ENCODE results near the gene LBR. TPM values are rescaled to one million over a fixed set of nuclear protein-coding genes. Genes with fewer than 3 reads are reported as not detected.
A peak's percentile ranks its signal among the peaks of the same experiment; 100 is the strongest.

LBR gene
- total RNA-seq, 4 donors from 2014 or later = 16.5 to 19.8 (median 18.5) TPM

DNA sequence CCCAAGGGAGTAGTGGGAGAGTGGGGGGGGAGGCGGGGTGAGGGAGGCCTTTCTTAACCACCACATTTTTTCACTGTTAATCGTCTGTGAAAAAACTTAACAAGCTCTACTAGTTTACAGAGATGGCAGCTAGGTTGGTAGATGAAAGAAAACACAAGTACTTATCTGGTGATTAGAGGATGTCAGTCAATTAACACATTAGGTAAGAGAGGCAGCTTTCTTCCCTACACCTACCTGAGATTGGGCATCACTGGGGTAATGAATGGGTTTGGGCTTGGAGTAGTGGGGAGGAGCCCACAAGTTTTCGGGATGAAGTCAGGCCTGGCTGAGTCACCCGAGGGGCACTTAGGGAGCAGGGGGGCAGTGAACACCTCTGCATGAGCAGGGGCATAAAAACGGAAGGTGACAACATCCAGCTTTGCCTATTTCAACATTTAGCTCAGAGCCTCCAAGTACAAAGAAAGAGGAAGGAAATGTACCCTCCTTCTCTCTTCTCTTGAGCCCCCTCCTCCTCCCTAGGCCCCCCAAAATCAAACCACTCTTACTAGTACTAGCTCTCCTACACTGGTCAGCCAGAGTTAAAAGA, 2.5 kb downstream of the LBR start:
- Histone ChIP-seq H3K27me3 (no peaks in the 10 kb centered on the region), H3K4me3 (no peak overlapping the region), H3K27ac (no peak overlapping the region), H3K9me3 (no peaks in the 10 kb centered on the region), H3K4me1 (peaks cover 19 to 35% of the 10 kb centered on the region in 2 donors), H3K36me3 (no peaks in the 10 kb centered on the region)
- in situ Hi-C loops (cut with MboI; ENCODE audit: low sequenced_read_pairs in 4 of 4) = no loop called here
- intact Hi-C loops (cut with DNase I; ENCODE audit: low total_unique reads) = loop anchor here (5.0 kb wide), 2 partner anchors 232 to 637 kb away; partner anchors contain the start of gene H3-3A
- TF ChIP-seq, protein P1, sequence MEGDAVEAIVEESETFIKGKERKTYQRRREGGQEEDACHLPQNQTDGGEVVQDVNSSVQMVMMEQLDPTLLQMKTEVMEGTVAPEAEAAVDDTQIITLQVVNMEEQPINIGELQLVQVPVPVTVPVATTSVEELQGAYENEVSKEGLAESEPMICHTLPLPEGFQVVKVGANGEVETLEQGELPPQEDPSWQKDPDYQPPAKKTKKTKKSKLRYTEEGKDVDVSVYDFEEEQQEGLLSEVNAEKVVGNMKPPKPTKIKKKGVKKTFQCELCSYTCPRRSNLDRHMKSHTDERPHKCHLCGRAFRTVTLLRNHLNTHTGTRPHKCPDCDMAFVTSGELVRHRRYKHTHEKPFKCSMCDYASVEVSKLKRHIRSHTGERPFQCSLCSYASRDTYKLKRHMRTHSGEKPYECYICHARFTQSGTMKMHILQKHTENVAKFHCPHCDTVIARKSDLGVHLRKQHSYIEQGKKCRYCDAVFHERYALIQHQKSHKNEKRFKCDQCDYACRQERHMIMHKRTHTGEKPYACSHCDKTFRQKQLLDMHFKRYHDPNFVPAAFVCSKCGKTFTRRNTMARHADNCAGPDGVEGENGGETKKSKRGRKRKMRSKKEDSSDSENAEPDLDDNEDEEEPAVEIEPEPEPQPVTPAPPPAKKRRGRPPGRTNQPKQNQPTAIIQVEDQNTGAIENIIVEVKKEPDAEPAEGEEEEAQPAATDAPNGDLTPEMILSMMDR (IDR thresholded peaks at IDR 0.05 in 4 of 5, conservative IDR thresholded peaks at IDR 0.05 in 1 of 5) = no peak
- TF ChIP-seq POLR2A (IDR thresholded peaks at IDR 0.05) = no peak
- DNase-seq (no peak), ATAC-seq (no peak)

DNA sequence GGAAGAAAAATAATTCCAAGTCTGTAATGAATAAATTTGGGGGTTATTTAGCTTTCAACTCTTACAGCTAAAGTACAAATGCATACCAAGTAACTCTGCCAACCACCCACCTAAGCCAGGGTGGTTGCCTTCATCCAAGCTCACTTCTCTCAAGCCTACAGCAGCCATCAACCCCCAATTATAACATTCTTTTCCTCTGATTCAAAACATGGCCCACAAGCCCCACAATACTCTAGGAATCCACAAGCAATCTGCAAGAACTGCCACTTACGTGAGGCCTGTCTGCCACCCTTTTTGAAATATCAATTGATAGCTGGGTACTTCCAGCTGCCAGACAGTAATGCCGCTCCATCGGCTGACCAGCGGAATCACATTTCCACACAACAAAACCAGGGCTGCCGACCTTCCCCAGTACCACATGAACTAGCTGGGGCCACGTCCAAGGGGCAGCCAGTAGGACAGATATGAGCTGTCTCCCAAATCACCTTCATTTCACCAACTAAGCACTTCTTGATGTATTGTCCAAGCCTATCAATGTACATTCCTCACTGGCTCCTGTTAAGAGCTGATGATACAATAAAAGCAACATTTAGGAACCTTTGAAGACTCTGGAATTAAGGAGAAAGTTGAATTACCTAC, 3.2 kb downstream of the LBR start:
- in situ Hi-C loops (cut with MboI; ENCODE audit: low sequenced_read_pairs in 4 of 4) = no loop called here
- TF ChIP-seq, protein P1 (IDR thresholded peaks at IDR 0.05 in 4 of 5, conservative IDR thresholded peaks at IDR 0.05 in 1 of 5) = no peak
- TF ChIP-seq POLR2A (IDR thresholded peaks at IDR 0.05) = no peak
- H3K27me3 ChIP-seq = no peaks in the 10 kb centered on the region
- H3K4me1 ChIP-seq = peaks cover 19 to 35% of the 10 kb centered on the region in 2 donors
- no peaks in the 10 kb centered on the region for H3K9me3 ChIP-seq
- DNase-seq (no peak), ATAC-seq (no peak)
- no peaks in the 10 kb centered on the region for H3K36me3 ChIP-seq
- H3K27ac ChIP-seq = no peak overlapping the region
- no peak overlapping the region for H3K4me3 ChIP-seq
- intact Hi-C loops (cut with DNase I; ENCODE audit: low total_unique reads) = loop anchor here (5.0 kb wide), 2 partner anchors 233 to 638 kb away; partner anchors contain the start of gene H3-3A

DNA sequence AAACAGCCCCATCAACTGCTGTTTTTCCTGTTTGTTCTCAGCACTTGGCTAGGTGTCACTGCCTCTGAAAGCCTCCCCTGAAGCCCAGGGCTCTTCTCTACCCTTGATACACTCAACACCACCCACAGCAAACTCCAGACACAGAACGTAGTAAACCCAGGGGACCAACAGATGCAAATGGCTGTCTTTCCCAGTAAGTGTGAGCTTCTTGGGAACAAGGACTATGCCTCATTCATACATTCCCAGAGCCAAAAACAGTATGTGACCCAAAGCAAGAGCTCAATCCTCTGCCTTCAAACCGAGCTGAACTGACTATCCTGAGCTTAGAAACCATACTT, 4.4 kb downstream of the LBR start:
- Histone ChIP-seq H3K27me3 (no peaks in the 10 kb centered on the region), H3K4me1 (peaks cover 19 to 28% of the 10 kb centered on the region in 2 donors), H3K4me3 (no peak overlapping the region), H3K36me3 (peaks cover 0 to 11% of the 10 kb centered on the region in 2 donors), H3K9me3 (no peaks in the 10 kb centered on the region), H3K27ac (no peak overlapping the region)
- TF ChIP-seq, protein P1 (IDR thresholded peaks at IDR 0.05 in 4 of 5, conservative IDR thresholded peaks at IDR 0.05 in 1 of 5) = no peak
- no peak for TF ChIP-seq POLR2A (IDR thresholded peaks at IDR 0.05)
- intact Hi-C loops (cut with DNase I; ENCODE audit: low total_unique reads) = no loop called here
- in situ Hi-C loops (cut with MboI; ENCODE audit: low sequenced_read_pairs in 4 of 4) = no loop called here
- no peak for DNase-seq
- no peak for ATAC-seq

DNA sequence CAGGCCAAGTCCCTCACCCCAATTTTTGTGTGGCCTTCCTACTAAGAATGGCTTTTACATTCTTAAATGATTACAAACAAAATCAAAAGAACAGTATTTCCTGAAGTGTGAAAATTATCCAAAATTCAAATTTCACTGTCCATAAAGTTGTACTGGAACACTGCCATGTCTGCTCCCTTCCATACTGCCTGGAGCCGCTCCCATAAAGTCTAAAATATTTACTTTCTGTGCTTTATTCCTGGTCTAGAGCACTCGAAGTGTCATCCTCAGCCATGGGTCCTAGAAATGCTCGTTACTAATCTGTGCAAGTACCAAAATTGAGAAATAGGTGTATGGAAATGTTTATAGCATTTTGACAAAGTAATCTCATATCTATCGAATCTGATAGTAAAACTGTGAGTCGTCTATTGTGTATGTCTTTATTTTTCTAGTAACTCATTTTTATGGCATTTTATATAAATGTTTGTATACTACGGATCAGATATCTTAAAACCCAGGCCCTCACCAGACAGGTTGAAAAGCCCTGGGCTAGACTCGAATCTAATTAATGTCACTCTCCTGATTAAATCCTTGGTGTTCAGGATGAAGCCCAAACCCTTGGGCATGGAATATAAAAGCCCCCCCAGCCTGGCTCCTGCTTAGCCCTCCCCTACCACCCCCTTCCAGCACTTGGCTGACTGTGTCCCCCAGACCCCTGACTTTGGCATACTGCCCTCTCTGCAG, 4.9 kb downstream of the LBR start:
- TF ChIP-seq, protein P1 (IDR thresholded peaks at IDR 0.05 in 4 of 5, conservative IDR thresholded peaks at IDR 0.05 in 1 of 5) = no peak
- TF ChIP-seq POLR2A (IDR thresholded peaks at IDR 0.05) = no peak
- H3K27me3 ChIP-seq = no peaks in the 10 kb centered on the region
- H3K4me1 ChIP-seq = peaks cover 19 to 28% of the 10 kb centered on the region in 2 donors
- H3K4me3 ChIP-seq = no peak overlapping the region
- no peaks in the 10 kb centered on the region for H3K9me3 ChIP-seq
- no peak for ATAC-seq
- H3K27ac ChIP-seq = peak overlapping the region in 1 of 4 donors; percentile 5
- in situ Hi-C loops (cut with MboI; ENCODE audit: low sequenced_read_pairs in 4 of 4) (no loop called here), intact Hi-C loops (cut with DNase I; ENCODE audit: low total_unique reads) (no loop called here)
- H3K36me3 ChIP-seq = peaks cover 0 to 13% of the 10 kb centered on the region in 2 donors
- no peak for DNase-seq

Measured in gastrocnemius medialis (tissue), 4 donors.